Measurements from ENCODE around the gene TCAF1. TPM values are rescaled to one million over a fixed set of nuclear protein-coding genes. Genes with fewer than 3 reads are reported as not detected.

The TCAF1 gene
- total RNA-seq, 1 donor: 6.0 TPM

- Histone ChIP-seq H3K9me3 (ENCODE audit: low read depth, low read length) (no peaks in the 10 kb centered on the region), H3K27me3 (ENCODE audit: insufficient read depth, low read length) (no peaks in the 10 kb centered on the region), H3K4me1 (ENCODE audit: insufficient read depth, low read length) (no peaks in the 10 kb centered on the region), H3K4me3 (ENCODE audit: low read length) (no peak overlapping the region)
These were observed 8.7 kb upstream of the TCAF1 start for GRCh38 chr7:143910473-143911248.

GRCh38 chr7:143909863-143910262 is 7.9 kb upstream of the TCAF1 start:
- Histone ChIP-seq H3K27me3 (ENCODE audit: insufficient read depth, low read length) (no peaks in the 10 kb centered on the region), H3K4me1 (ENCODE audit: insufficient read depth, low read length) (no peaks in the 10 kb centered on the region), H3K4me3 (ENCODE audit: low read length) (no peak overlapping the region), H3K9me3 (ENCODE audit: low read depth, low read length) (no peaks in the 10 kb centered on the region)

GRCh38 chr7:143908120-143908519 is 6.1 kb upstream of the TCAF1 start:
- Histone ChIP-seq H3K4me1 (ENCODE audit: insufficient read depth, low read length) (no peaks in the 10 kb centered on the region), H3K4me3 (ENCODE audit: low read length) (no peak overlapping the region), H3K9me3 (ENCODE audit: low read depth, low read length) (no peaks in the 10 kb centered on the region), H3K27me3 (ENCODE audit: insufficient read depth, low read length) (no peaks in the 10 kb centered on the region)

GRCh38 chr7:143906895-143907294 is 4.9 kb upstream of the TCAF1 start:
- Histone ChIP-seq H3K27me3 (ENCODE audit: insufficient read depth, low read length) (no peaks in the 10 kb centered on the region), H3K4me3 (ENCODE audit: low read length) (no peak overlapping the region), H3K9me3 (ENCODE audit: low read depth, low read length) (no peaks in the 10 kb centered on the region), H3K4me1 (ENCODE audit: insufficient read depth, low read length) (no peaks in the 10 kb centered on the region)

- peaks cover 4% of the 10 kb centered on the region for H3K4me1 ChIP-seq (ENCODE audit: insufficient read depth, low read length)
- H3K27me3 ChIP-seq (ENCODE audit: insufficient read depth, low read length): no peaks in the 10 kb centered on the region
- H3K9me3 ChIP-seq (ENCODE audit: low read depth, low read length): no peaks in the 10 kb centered on the region
- H3K4me3 ChIP-seq (ENCODE audit: low read length): no peak overlapping the region
These were observed 4.2 kb upstream of the TCAF1 start for GRCh38 chr7:143906151-143906550.

- H3K9me3 ChIP-seq (ENCODE audit: low read depth, low read length): no peaks in the 10 kb centered on the region
These were observed 3.5 kb upstream of the TCAF1 start for GRCh38 chr7:143905509-143905908.

GRCh38 chr7:143902332-143902899 is 440 bp upstream of the TCAF1 start:
- H3K9me3 ChIP-seq (ENCODE audit: low read depth, low read length): no peaks in the 10 kb centered on the region
- H3K4me3 ChIP-seq (ENCODE audit: low read length): peak overlapping the region; percentile 81
- H3K27me3 ChIP-seq (ENCODE audit: insufficient read depth, low read length): no peaks in the 10 kb centered on the region
- peaks cover 15% of the 10 kb centered on the region for H3K4me1 ChIP-seq (ENCODE audit: insufficient read depth, low read length)

More at GRCh38 chr7:143905509-143905908, 3.5 kb upstream of the TCAF1 start:
- H3K4me3 ChIP-seq (ENCODE audit: low read length): no peak overlapping the region
- peaks cover 9% of the 10 kb centered on the region for H3K4me1 ChIP-seq (ENCODE audit: insufficient read depth, low read length)
- no peaks in the 10 kb centered on the region for H3K27me3 ChIP-seq (ENCODE audit: insufficient read depth, low read length)

- Histone ChIP-seq H3K27me3 (ENCODE audit: insufficient read depth, low read length) (no peaks in the 10 kb centered on the region), H3K4me3 (ENCODE audit: low read length) (peak overlapping the region; percentile 81), H3K4me1 (ENCODE audit: insufficient read depth, low read length) (peaks cover 15% of the 10 kb centered on the region), H3K9me3 (ENCODE audit: low read depth, low read length) (no peaks in the 10 kb centered on the region)
These were observed 676 bp downstream of the TCAF1 start for GRCh38 chr7:143901332-143901667.

GRCh38 chr7:143900230-143900766 is 1.7 kb downstream of the TCAF1 start:
- no peak overlapping the region for H3K4me3 ChIP-seq (ENCODE audit: low read length)
- H3K27me3 ChIP-seq (ENCODE audit: insufficient read depth, low read length): no peaks in the 10 kb centered on the region
- H3K4me1 ChIP-seq (ENCODE audit: insufficient read depth, low read length): peaks cover 15% of the 10 kb centered on the region
- no peaks in the 10 kb centered on the region for H3K9me3 ChIP-seq (ENCODE audit: low read depth, low read length)

- no peaks in the 10 kb centered on the region for H3K27me3 ChIP-seq (ENCODE audit: insufficient read depth, low read length)
- H3K4me1 ChIP-seq (ENCODE audit: insufficient read depth, low read length): peaks cover 15% of the 10 kb centered on the region
- no peaks in the 10 kb centered on the region for H3K9me3 ChIP-seq (ENCODE audit: low read depth, low read length)
- H3K4me3 ChIP-seq (ENCODE audit: low read length): no peak overlapping the region
These were observed 3.2 kb downstream of the TCAF1 start for GRCh38 chr7:143898810-143899209.

- H3K4me1 ChIP-seq (ENCODE audit: insufficient read depth, low read length): peaks cover 15% of the 10 kb centered on the region
- H3K27me3 ChIP-seq (ENCODE audit: insufficient read depth, low read length): no peaks in the 10 kb centered on the region
- H3K4me3 ChIP-seq (ENCODE audit: low read length): no peak overlapping the region
These were observed 5.3 kb downstream of the TCAF1 start for GRCh38 chr7:143896667-143897066.

GRCh38 chr7:143892527-143893300 is 9.3 kb downstream of the TCAF1 start:
- Histone ChIP-seq H3K4me3 (ENCODE audit: low read length) (no peak overlapping the region), H3K9me3 (ENCODE audit: low read depth, low read length) (no peaks in the 10 kb centered on the region), H3K4me1 (ENCODE audit: insufficient read depth, low read length) (no peaks in the 10 kb centered on the region), H3K27me3 (ENCODE audit: insufficient read depth, low read length) (no peaks in the 10 kb centered on the region)

More at GRCh38 chr7:143896667-143897066, 5.3 kb downstream of the TCAF1 start:
- no peaks in the 10 kb centered on the region for H3K9me3 ChIP-seq (ENCODE audit: low read depth, low read length)

GRCh38 chr7:143891457-143891856 is 10.5 kb downstream of the TCAF1 start:
- no peaks in the 10 kb centered on the region for H3K4me1 ChIP-seq (ENCODE audit: insufficient read depth, low read length)
- H3K9me3 ChIP-seq (ENCODE audit: low read depth, low read length): no peaks in the 10 kb centered on the region
- no peak overlapping the region for H3K4me3 ChIP-seq (ENCODE audit: low read length)
- H3K27me3 ChIP-seq (ENCODE audit: insufficient read depth, low read length): peaks cover 3% of the 10 kb centered on the region

- no peaks in the 10 kb centered on the region for H3K9me3 ChIP-seq (ENCODE audit: low read depth, low read length)
- peaks cover 11% of the 10 kb centered on the region for H3K27me3 ChIP-seq (ENCODE audit: insufficient read depth, low read length)
- H3K4me3 ChIP-seq (ENCODE audit: low read length): no peak overlapping the region
- H3K4me1 ChIP-seq (ENCODE audit: insufficient read depth, low read length): peaks cover 6% of the 10 kb centered on the region
These were observed 11.4 kb downstream of the TCAF1 start for GRCh38 chr7:143890558-143890957.

GRCh38 chr7:143889068-143889467 is 12.9 kb downstream of the TCAF1 start:
- H3K4me1 ChIP-seq (ENCODE audit: insufficient read depth, low read length): peaks cover 12% of the 10 kb centered on the region
- peaks cover 25% of the 10 kb centered on the region for H3K27me3 ChIP-seq (ENCODE audit: insufficient read depth, low read length)
- H3K4me3 ChIP-seq (ENCODE audit: low read length): no peak overlapping the region
- H3K9me3 ChIP-seq (ENCODE audit: low read depth, low read length): no peaks in the 10 kb centered on the region
